G401.6 (cell line): ENCODE results near the gene ZNG1A.
"Not testable (repeated sequence)": the region's sequence is repeated elsewhere in the genome, so short reads cannot be mapped to it uniquely, and the experiment has no call there.

Experiments used
- FAIRE-seq: peaks from 2 replicates; lab custom pipeline; 2012; peaks lifted over from hg19 to GRCh38; lab: Jason Lieb, UNC

The ZNG1A gene

DNA sequence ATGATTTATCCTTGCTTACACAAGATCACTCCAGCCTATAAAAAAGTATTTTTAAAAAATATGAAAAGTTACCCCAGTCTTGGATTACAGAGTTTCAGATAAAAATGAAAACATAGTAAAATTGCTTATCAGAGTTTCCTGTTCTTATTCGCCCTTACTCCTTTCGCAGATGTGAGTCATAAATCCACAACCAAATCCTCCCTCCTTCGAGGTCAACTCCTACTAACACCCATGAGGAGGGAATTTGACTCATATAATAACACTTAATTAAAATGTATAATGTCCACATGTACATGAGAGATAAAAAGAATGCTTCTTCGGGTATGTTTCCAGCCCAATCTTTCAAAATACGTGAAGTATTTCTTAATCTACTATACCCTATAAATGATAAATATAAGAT lies 84.5 kb downstream of the ZNG1A start:
- not testable (repeated sequence) for FAIRE-seq

GRCh38 chr9:93909-94308 lies 84.9 kb downstream of the ZNG1A start:
- FAIRE-seq, result not testable (repeated sequence)

- FAIRE-seq, result not testable (repeated sequence)
Observed at GRCh38 chr9:90851-91250, 88.0 kb downstream of the ZNG1A start.

DNA sequence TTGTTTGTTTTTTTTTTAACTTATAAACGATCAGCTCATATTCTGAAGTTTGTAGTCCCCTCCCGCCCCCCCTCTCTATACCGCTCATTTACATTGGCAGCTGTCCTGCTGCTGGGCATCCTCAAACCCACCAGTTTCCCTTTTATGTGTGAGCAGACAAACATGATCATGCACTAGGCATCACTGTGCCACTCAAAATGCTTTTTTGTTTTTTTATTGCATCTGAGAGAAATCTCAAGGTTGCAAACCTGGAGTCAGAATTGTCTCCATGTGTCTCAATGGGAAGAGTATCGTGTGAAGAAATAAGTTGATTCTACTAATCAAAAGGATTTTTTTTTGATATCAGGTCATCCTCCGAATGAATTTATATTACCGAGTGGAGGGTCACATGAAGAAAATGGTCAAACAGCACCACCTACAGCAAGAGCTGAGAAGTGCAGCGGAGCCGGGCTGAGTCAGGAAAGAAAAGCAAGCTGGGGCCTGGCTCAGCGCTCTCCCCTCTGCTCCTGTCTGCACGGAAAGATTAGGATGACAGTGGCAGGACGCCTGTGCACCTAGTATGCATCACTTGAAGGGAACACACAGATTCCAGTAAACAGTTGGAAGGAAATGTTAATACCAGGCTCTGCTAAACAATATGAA lies 90.3 kb downstream of the ZNG1A start:
- FAIRE-seq, result not testable (repeated sequence)

- not testable (repeated sequence) for FAIRE-seq
Observed at GRCh38 chr9:87860-88259, 91.0 kb downstream of the ZNG1A start.

- FAIRE-seq, result not testable (repeated sequence)
Observed at GRCh38 chr9:87105-87504, 91.8 kb downstream of the ZNG1A start.

GRCh38 chr9:86697-87096 lies 92.2 kb downstream of the ZNG1A start:
- FAIRE-seq, result not testable (repeated sequence)

- not testable (repeated sequence) for FAIRE-seq
Observed at GRCh38 chr9:82932-83689, 95.7 kb downstream of the ZNG1A start.

DNA sequence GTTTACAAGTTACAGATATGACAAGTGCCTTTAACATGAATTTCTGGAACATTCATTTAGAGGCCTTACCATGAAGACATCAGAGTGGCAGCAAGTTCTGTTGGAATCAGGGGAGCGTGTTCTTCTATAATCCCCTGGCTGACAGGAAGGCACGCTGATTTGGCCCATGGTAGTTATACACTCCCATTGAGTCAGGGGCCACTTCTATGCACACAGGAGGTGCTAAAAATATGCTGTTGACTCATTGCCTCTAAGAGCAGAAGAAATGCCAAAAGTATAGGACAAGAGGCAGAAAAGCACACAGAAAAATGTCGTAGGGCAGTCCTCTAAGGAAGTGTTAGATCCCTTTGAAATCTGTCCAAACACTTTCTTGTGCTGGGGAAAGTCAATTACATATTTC lies 100.5 kb downstream of the ZNG1A start:
- not testable (repeated sequence) for FAIRE-seq

DNA sequence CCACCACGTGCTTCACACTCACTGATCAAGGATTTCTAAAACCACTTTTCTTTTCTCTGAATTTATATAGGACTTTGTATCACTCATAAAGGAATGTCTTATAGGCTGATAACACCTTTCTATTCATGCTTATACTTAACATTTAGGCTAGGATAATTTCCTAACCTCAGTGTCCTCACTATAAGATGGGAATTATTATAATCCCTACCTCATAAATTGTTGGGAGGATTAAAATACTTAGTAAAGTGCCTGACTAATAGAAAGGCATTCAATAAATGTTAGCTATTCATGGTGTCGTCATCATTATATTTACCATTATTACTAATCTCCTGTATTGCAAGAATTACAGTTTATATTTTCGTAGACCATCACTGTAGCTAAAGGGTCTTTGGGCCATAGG lies 102.5 kb downstream of the ZNG1A start:
- not testable (repeated sequence) for FAIRE-seq

- FAIRE-seq, result not testable (repeated sequence)
Observed at GRCh38 chr9:73900-74525, 104.8 kb downstream of the ZNG1A start.

GRCh38 chr9:73076-73899 lies 105.6 kb downstream of the ZNG1A start:
- FAIRE-seq, result not testable (repeated sequence)
